Neutrophil (primary cell): ENCODE data around the gene CAST.

Experiments used
- H3K27ac ChIP-seq: fragments of 200-600 bp; sonication (generic); 2 replicates; pipeline ENCODE4 v1.5.1; 2016; ENCODE audit warnings: mild to moderate bottlenecking, moderate library complexity
- H3K27me3 ChIP-seq: fragments of 200-600 bp; sonication (generic); 2 replicates; pipeline ENCODE4 v1.6.0; 2016; ENCODE audit warnings: mild to moderate bottlenecking
- H3K36me3 ChIP-seq: fragments of 200-600 bp; sonication (generic); 2 replicates; pipeline ENCODE4 v1.5.1; 2017
- H3K4me1 ChIP-seq, 2 experiments: fragments of 200-600 bp in 1 of 2; sonication (generic) in 1 of 2; 1 replicate in 1 of 2; 2 replicates in 1 of 2; pipeline versions ENCODE4 v1.5.1 to v1.6.1; 2013 to 2016; ENCODE audit warnings: low read depth in 1 of 2, low read length in 1 of 2, mild to moderate bottlenecking in 1 of 2, moderate library complexity in 1 of 2; ENCODE audit not compliant: control insufficient read depth in 1 of 2, insufficient read depth in 1 of 2
- H3K4me3 ChIP-seq, 2 experiments: fragments of 200-600 bp in 1 of 2; sonication (generic) in 1 of 2; 1 replicate in 1 of 2; 2 replicates in 1 of 2; pipeline ENCODE4 v1.5.1; 2013 to 2016; ENCODE audit warnings: low read depth in 1 of 2, low read length in 1 of 2, mild to moderate bottlenecking in 1 of 2, moderate library complexity in 1 of 2
- H3K9me3 ChIP-seq: fragments of 200-600 bp; sonication (generic); 2 replicates; pipeline ENCODE4 v1.5.1; 2016
- CTCF ChIP-seq: fragments of 200-600 bp; sonication (generic); IDR thresholded peaks from 2 replicates; pipeline ENCODE4 v1.5.1; 2016; ENCODE audit warnings: antibody characterized with exemption

Gene CAST

GRCh38 chr5:96680759-96681470 lies 18.7 kb downstream of the CAST start:
- Histone ChIP-seq H3K36me3 (peaks cover 40% of the 10 kb centered on the region), H3K9me3 (no peaks in the 10 kb centered on the region)

GRCh38 chr5:96683392-96683791 lies 21.2 kb downstream of the CAST start:
- H3K4me1 ChIP-seq = no peaks in the 10 kb centered on the region
- peaks cover 16% of the 10 kb centered on the region for H3K36me3 ChIP-seq
- H3K27me3 ChIP-seq = no peaks in the 10 kb centered on the region
- no peak overlapping the region for H3K4me3 ChIP-seq
- H3K9me3 ChIP-seq = no peaks in the 10 kb centered on the region
- no peak for TF ChIP-seq CTCF
- H3K27ac ChIP-seq = no peak overlapping the region

More at GRCh38 chr5:96680759-96681470, 18.7 kb downstream of the CAST start:
- TF ChIP-seq CTCF = no peak
- Histone ChIP-seq H3K27ac (no peak overlapping the region), H3K4me1 (no peaks in the 10 kb centered on the region), H3K27me3 (no peaks in the 10 kb centered on the region), H3K4me3 (no peak overlapping the region)

GRCh38 chr5:96683810-96684209 lies 21.6 kb downstream of the CAST start:
- Histone ChIP-seq H3K4me3 (no peak overlapping the region), H3K4me1 (no peaks in the 10 kb centered on the region), H3K36me3 (peaks cover 12% of the 10 kb centered on the region), H3K27me3 (no peaks in the 10 kb centered on the region), H3K9me3 (no peaks in the 10 kb centered on the region), H3K27ac (no peak overlapping the region)
- TF ChIP-seq CTCF = no peak

GRCh38 chr5:96687080-96687479 lies 24.9 kb downstream of the CAST start:
- Histone ChIP-seq H3K4me3 (no peak overlapping the region), H3K9me3 (no peaks in the 10 kb centered on the region), H3K4me1 (peaks cover 13 to 17% of the 10 kb centered on the region in 2 experiments), H3K36me3 (peaks cover 9% of the 10 kb centered on the region), H3K27ac (no peak overlapping the region), H3K27me3 (no peaks in the 10 kb centered on the region)
- no peak for TF ChIP-seq CTCF

GRCh38 chr5:96687812-96688453 lies 25.8 kb downstream of the CAST start:
- Histone ChIP-seq H3K4me1 (peaks cover 22 to 26% of the 10 kb centered on the region in 2 experiments), H3K36me3 (peaks cover 5% of the 10 kb centered on the region), H3K4me3 (no peak overlapping the region), H3K27me3 (no peaks in the 10 kb centered on the region), H3K9me3 (no peaks in the 10 kb centered on the region), H3K27ac (no peak overlapping the region)
- TF ChIP-seq CTCF = no peak
